Hepatocyte (in vitro differentiated cells): ENCODE measurements around the gene E2F7.

Experiments used
- CTCF ChIP-seq: fragments of 200-600 bp; sonication (generic); IDR thresholded peaks from 2 replicates; pipeline ENCODE4 v1.5.1; 2016; ENCODE audit warnings: antibody characterized with exemption, mild to moderate bottlenecking; ENCODE audit not compliant: poor library complexity
- EZH2phosphoT487 ChIP-seq: fragments of 200-600 bp; sonication (generic); IDR thresholded peaks from one replicate; pipeline ENCODE4 v1.6.1; 2018; ENCODE audit warnings: antibody characterized with exemption, mild to moderate bottlenecking, low read depth, moderate library complexity; ENCODE audit not compliant: unreplicated experiment, severe bottlenecking

GRCh38 chr12:77019920-77020319 is 45.4 kb downstream of the E2F7 start:
- TF ChIP-seq CTCF: no peak
- no peak for TF ChIP-seq EZH2phosphoT487
